ENCODE measurements around the gene RANBP10. TPM values are rescaled to one million over a fixed set of nuclear protein-coding genes. Genes with fewer than 3 reads are reported as not detected.

The RANBP10 gene
- total and polyA plus RNA-seq, 2 of the 13 experiments (the other 11 are each of a cell fraction or from before 2014, with no cell fraction given) = 9.2 to 22.7 TPM

GRCh38 chr16:67846320-67847063 lies 40.1 kb upstream of the RANBP10 start, which contains the start of gene NUTF2 (continued):
- TF ChIP-seq ZNF574 (CRISPR knock-in tag; IDR thresholded peaks at IDR 0.05) (peak; percentile 98), ZNF503 (CRISPR knock-in tag; IDR thresholded peaks at IDR 0.05) (peak; percentile 73; the same call in 1 of the 2 replicates), IRX3 (CRISPR knock-in tag; IDR thresholded peaks at IDR 0.05; ENCODE audit: borderline replicate concordance, low read depth) (0 out of 2 replicates have a peak, but pooled peaks have one; percentile 9), GATA4 (IDR thresholded peaks at IDR 0.05; ENCODE audit: borderline replicate concordance, low read depth) (peak; percentile 75), ZFP90 (CRISPR knock-in tag; IDR thresholded peaks at IDR 0.05; ENCODE audit: borderline replicate concordance) (no peak; the same call in 1 of the 2 replicates), ZNF441 (CRISPR knock-in tag; IDR thresholded peaks at IDR 0.05; ENCODE audit: borderline replicate concordance) (no peak), ZNF772 (CRISPR knock-in tag; IDR thresholded peaks at IDR 0.05) (peak; percentile 83; the same call in 1 of the 2 replicates), BORCS8-MEF2B (CRISPR knock-in tag; IDR thresholded peaks at IDR 0.05) (peak; percentile 77; the same call in 1 of the 2 replicates), DMAP1 (CRISPR knock-in tag; IDR thresholded peaks at IDR 0.05) (peak; percentile 86), AHDC1 (CRISPR knock-in tag; IDR thresholded peaks at IDR 0.05; ENCODE audit: borderline replicate concordance) (peak; percentile 80; the same call in 1 of the 2 replicates), TFDP2 (CRISPR knock-in tag; IDR thresholded peaks at IDR 0.05) (peak; percentile 97), TRIM24 (CRISPR knock-in tag; IDR thresholded peaks at IDR 0.05) (no peak), MLLT10 (CRISPR knock-in tag; IDR thresholded peaks at IDR 0.05) (no peak), ZNF274 (CRISPR knock-in tag; IDR thresholded peaks at IDR 0.05) (peak; percentile 70; the same call in 1 of the 2 replicates), NONO (IDR thresholded peaks at IDR 0.05) (no peak), NONO (CRISPR knock-in tag; conservative IDR thresholded peaks at IDR 0.05) (peak; percentile 93), DRAP1 (CRISPR knock-in tag; IDR thresholded peaks at IDR 0.05) (peak; percentile 73)

Measured in HepG2 (cell line).